Ascending aorta (tissue), 2 donors: ENCODE results near the gene RBM33. TPM values are rescaled to one million over a fixed set of nuclear protein-coding genes. Genes with fewer than 3 reads are reported as not detected.

Source experiments
- DNase-seq, 2 donors: peaks; one replicate each; pipeline ENCODE4 v3.0.0-alpha.2; 2019; ENCODE audit warnings: low spot score in 2 of 2
- H3K27ac ChIP-seq, 2 donors: fragments of 200-600 bp; sonication (generic); one replicate each; pipeline ENCODE4 v1.5.1; 2016 to 2017; ENCODE audit warnings: mild to moderate bottlenecking in 1 of 2
- H3K27me3 ChIP-seq: fragments of 200-600 bp; sonication (generic); one replicate; pipeline ENCODE4 v1.5.1; 2017
- H3K36me3 ChIP-seq, 2 donors: fragments of 200-600 bp; sonication (generic); one replicate each; pipeline ENCODE4 v1.5.1; 2016
- H3K4me1 ChIP-seq, 2 donors: fragments of 200-600 bp; sonication (generic); one replicate each; pipeline ENCODE4 v1.5.1; 2016 to 2017; ENCODE audit warnings: mild to moderate bottlenecking in 1 of 2
- H3K4me3 ChIP-seq, 2 donors: fragments of 200-600 bp; sonication (generic); one replicate each; pipeline ENCODE4 v1.5.1; 2016 to 2017; ENCODE audit warnings: mild to moderate bottlenecking in 1 of 2
- H3K9me3 ChIP-seq, 2 donors: fragments of 200-600 bp; sonication (generic); one replicate each; pipeline ENCODE4 v1.5.1; 2016
- CTCF ChIP-seq, 3 experiments: fragments of 200-600 bp in 2 of 3; fragments of 450-650 bp in 1 of 3; sonication (generic) in 2 of 3; IDR thresholded peaks; one replicate each; pipeline ENCODE4 v1.5.1; 2016 to 2019; ENCODE audit warnings: antibody characterized with exemption in 3 of 3, mild to moderate bottlenecking in 1 of 3, moderate library complexity in 1 of 3
- intact Hi-C: fragments of 100-400 bp; cut with DNase I; formaldehyde crosslinking; loops from one replicate; pipeline ENCODE4 v1.15.1; 2023
- total RNA-seq: library from RNA; depleted of rRNA; stranded (reverse); fragments of >200 nt; gene quantifications from one replicate; pipeline ENCODE4 v1.1.0, GENCODE V29; 2016

The RBM33 gene
- total RNA-seq, 1 donor from 2014 or later = 44.2 TPM

DNA sequence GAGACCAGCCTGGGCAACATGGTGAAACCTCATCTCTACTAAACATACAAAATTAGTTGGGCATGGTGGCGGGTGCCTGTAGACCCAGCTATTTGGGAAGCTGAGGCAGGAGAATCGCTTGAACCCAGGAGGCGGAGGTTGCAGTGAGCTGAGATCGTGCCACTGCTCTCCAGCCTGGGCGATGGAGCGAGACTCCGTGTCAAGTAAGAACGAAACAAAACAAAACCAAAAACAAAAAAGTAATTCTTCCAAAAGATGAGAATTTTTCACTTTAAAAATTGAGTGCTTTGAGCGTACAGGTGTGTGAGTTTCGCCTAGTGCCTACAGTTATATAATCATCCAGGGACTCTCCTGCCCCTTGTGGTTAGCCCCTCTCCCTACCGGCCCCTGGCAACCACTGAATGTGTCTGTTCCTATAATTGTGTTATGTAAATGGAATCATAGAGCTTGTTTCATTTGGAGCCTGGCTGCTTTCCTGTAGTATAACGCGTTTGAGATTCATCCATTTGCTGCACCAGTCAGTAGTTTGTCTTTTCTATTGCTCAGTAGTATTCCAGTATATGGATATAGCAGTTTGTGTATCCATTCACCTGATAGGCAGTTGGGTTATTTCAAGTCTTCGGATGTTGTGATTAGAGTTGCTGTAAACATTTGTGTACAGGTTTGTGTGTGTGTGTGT, 80.0 kb downstream of the RBM33 start:
- intact Hi-C loops = no loop called here
- TF ChIP-seq CTCF (IDR thresholded peaks at IDR 0.05) = no peak
- Histone ChIP-seq H3K9me3 (no peaks in the 10 kb centered on the region), H3K4me1 (no peaks in the 10 kb centered on the region), H3K4me3 (no peak overlapping the region), H3K27me3 (no peaks in the 10 kb centered on the region), H3K27ac (no peak overlapping the region), H3K36me3 (peaks cover 0 to 25% of the 10 kb centered on the region in 2 donors)
- no peak for DNase-seq

- TF ChIP-seq CTCF (IDR thresholded peaks at IDR 0.05) = no peak
- Histone ChIP-seq H3K27me3 (no peaks in the 10 kb centered on the region), H3K4me3 (no peak overlapping the region), H3K4me1 (no peaks in the 10 kb centered on the region), H3K27ac (no peak overlapping the region), H3K9me3 (no peaks in the 10 kb centered on the region), H3K36me3 (peaks cover 0 to 20% of the 10 kb centered on the region in 2 donors)
- no peak for DNase-seq
- intact Hi-C loops = no loop called here
These were observed 80.5 kb downstream of the RBM33 start for GRCh38 chr7:155725006-155725355.

- intact Hi-C loops = no loop called here
- Histone ChIP-seq H3K27me3 (no peaks in the 10 kb centered on the region), H3K9me3 (no peaks in the 10 kb centered on the region), H3K27ac (no peak overlapping the region), H3K36me3 (peaks cover 0 to 17% of the 10 kb centered on the region in 2 donors), H3K4me1 (no peaks in the 10 kb centered on the region), H3K4me3 (no peak overlapping the region)
- TF ChIP-seq CTCF (IDR thresholded peaks at IDR 0.05) = no peak
- no peak for DNase-seq
These were observed 83.2 kb downstream of the RBM33 start for GRCh38 chr7:155727616-155728015.

- Histone ChIP-seq H3K27ac (no peak overlapping the region), H3K4me1 (no peaks in the 10 kb centered on the region), H3K36me3 (peaks cover 0 to 17% of the 10 kb centered on the region in 2 donors), H3K9me3 (no peaks in the 10 kb centered on the region), H3K27me3 (no peaks in the 10 kb centered on the region), H3K4me3 (no peak overlapping the region)
- no peak for DNase-seq
- intact Hi-C loops = no loop called here
- no peak for TF ChIP-seq CTCF (IDR thresholded peaks at IDR 0.05)
These were observed 83.7 kb downstream of the RBM33 start for GRCh38 chr7:155728116-155728515.

DNA sequence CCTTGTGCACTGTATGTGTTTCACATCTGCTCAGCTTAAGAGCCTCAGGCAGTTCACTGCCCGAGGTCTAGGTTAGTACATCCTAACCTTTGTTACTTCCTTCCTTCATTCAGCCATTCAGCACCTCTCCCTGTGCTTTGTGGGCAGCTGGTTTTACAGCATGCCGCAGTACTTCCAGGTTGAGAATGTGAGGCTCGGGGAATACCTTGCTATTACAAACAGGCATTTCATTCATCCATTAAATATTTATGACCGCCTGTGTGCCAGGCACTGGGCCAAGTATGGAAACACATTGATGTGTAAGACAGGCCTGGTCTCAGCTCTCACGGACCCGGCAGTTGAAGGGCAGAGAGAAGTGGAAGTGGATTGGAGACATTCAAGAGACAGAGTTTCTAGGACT, 85.4 kb downstream of the RBM33 start:
- no peak for TF ChIP-seq CTCF (IDR thresholded peaks at IDR 0.05)
- H3K27ac ChIP-seq = no peak overlapping the region
- H3K4me1 ChIP-seq = no peaks in the 10 kb centered on the region
- H3K36me3 ChIP-seq = peaks cover 0 to 17% of the 10 kb centered on the region in 2 donors
- no peaks in the 10 kb centered on the region for H3K9me3 ChIP-seq
- no peak for DNase-seq
- no peak overlapping the region for H3K4me3 ChIP-seq
- H3K27me3 ChIP-seq = no peaks in the 10 kb centered on the region
- intact Hi-C loops = no loop called here

GRCh38 chr7:155731380-155731779, 86.9 kb downstream of the RBM33 start:
- H3K4me1 ChIP-seq = no peaks in the 10 kb centered on the region
- intact Hi-C loops = no loop called here
- no peaks in the 10 kb centered on the region for H3K9me3 ChIP-seq
- H3K27me3 ChIP-seq = no peaks in the 10 kb centered on the region
- no peak overlapping the region for H3K4me3 ChIP-seq
- no peak for TF ChIP-seq CTCF (IDR thresholded peaks at IDR 0.05)
- no peak overlapping the region for H3K27ac ChIP-seq
- H3K36me3 ChIP-seq = peaks cover 0 to 17% of the 10 kb centered on the region in 2 donors
- no peak for DNase-seq
